ENCODE measurements around the gene PPIL6.

Gene PPIL6

DNA sequence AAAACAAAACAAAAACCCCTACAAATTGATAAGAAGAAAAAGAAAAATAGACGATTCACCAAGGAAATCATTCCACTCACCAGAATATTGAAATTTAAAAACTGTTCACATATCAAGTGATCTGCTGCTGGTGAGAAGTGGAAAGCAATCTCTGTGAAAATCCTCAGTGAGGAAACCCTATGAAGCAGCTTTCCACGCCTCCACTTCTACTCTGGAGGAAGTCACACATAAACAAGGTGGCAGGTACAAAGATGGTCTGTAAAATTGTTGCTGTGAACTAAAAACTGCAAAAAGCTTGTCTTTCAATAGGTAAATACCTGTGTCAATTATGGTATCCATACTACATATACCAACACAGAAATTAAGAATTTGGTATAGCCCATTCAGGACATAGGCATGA lies 76.7 kb downstream of the PPIL6 start:
- DNase-seq (ENCODE audit: low read depth, low spot score) = no peak

GRCh38 chr6:109362102-109362884 lies 78.1 kb downstream of the PPIL6 start:
- no peak for DNase-seq (ENCODE audit: low read depth, low spot score)

- DNase-seq (ENCODE audit: low read depth, low spot score) = no peak
These were observed 79.6 kb downstream of the PPIL6 start for GRCh38 chr6:109360791-109361190.

GRCh38 chr6:109360281-109360680 lies 80.1 kb downstream of the PPIL6 start:
- no peak for DNase-seq (ENCODE audit: low read depth, low spot score)

DNA sequence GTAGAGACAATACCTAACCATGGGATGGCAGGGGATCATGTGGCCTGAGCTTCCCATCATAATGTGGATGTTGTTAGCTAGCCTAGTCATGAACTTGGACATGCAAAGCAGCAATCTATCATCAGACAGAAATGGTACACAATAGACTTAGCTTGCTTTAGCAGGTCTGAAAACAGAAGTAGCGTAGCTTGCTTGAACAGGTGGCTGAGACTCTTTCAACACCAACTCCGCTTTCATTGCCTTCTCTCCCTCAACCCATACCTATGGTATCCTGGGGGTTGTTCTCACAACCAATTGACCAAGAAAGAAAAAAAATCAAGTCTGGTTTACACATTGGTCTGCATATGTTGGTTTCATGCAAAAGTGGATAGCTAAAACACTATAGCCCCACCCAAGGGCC lies 81.2 kb downstream of the PPIL6 start:
- no peak for DNase-seq (ENCODE audit: low read depth, low spot score)

GRCh38 chr6:109358204-109358603 lies 82.2 kb downstream of the PPIL6 start:
- no peak for DNase-seq (ENCODE audit: low read depth, low spot score)

- DNase-seq (ENCODE audit: low read depth, low spot score) = no peak
These were observed 84.2 kb downstream of the PPIL6 start for GRCh38 chr6:109356237-109356636.

- DNase-seq (ENCODE audit: low read depth, low spot score) = no peak
These were observed 88.9 kb downstream of the PPIL6 start for GRCh38 chr6:109351231-109352130.

DNA sequence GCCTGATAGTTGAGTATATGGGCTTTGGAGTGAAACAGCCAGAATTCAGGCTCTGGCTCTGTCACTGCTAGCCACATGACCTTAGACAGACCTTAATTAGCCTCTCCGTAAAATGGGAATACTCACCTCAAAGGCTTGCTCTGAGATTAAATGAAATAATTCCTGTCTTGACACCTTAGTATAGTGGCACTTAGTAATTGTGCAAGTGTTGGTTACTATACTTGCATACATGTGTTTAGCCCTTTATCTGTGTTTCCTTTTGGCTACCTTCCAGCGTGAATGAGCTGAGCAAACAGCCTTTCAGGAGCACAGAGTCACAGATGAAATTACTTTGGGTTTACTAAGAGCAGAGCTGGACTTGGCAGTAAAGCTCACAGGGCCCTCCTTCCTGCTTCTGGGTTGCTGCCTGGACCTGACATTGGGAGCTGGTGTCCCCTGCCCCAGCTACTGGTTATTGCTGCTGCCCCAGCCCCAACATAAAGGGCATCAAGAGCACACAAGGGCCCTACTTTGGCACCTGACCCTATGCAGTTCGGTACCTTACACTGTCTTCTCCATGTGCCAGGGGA lies 90.9 kb downstream of the PPIL6 start:
- no peak for DNase-seq (ENCODE audit: low read depth, low spot score)

DNA sequence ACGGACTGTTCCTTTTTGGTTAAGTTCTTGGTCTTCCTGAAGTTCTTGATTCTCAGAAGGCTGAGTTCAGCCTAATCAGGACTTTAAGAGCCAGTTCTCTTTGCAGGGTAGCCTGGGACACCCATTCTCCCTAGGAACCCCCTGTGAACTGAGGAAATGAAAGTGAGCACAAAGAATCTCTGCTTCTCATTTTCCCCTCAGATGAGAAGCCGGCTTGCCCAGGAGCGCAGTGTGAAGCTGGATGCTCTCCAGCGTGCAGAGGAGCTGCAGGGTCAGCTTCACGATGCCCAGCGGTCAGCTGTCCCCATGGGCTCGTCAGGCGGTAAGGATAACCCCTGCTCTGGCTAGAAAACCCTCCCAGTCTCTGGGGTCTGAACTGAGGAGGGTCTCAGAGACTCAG lies 92.2 kb downstream of the PPIL6 start:
- no peak for DNase-seq (ENCODE audit: low read depth, low spot score)

GRCh38 chr6:109347779-109348178 lies 92.6 kb downstream of the PPIL6 start:
- DNase-seq (ENCODE audit: low read depth, low spot score) = no peak

DNA sequence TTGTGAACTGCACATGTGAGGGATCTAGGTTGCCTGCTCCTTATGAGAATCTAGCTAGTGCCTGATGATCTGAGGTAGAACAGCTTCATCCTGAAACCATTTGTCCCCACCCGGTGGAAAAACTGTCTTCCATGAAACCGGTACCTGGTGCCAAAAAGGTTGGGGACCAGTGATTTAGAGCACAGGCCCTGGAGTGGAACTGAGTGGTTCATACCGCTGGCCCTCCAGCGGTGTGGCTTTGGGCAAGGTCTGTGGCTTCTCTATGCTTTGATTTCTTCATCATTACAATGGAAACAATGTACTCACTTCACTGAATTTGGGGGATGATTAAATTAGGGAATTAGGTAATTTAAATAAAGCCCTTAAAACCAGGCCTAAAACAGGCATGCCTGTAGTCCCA lies 94.4 kb downstream of the PPIL6 start:
- DNase-seq (ENCODE audit: low read depth, low spot score) = no peak

DNA sequence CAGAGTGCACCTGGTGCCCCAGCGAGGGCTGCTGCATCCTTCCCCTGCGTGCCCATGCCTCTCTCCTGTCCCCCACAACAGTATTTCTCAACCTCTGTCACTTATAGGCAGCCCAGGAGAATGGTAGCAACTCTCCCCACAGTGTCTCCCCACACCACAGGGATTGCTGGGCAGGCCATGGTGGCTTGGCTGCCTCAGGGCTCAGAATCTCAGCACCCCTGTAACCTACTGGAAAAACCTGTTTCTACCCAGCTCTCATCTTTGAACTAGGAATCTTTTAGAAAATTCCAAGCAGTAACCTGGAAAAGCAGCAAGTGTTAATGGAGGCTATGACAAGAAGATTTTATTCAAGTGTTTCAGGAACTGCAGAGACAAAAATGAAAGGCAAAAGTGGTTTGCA lies 96.2 kb downstream of the PPIL6 start:
- DNase-seq (ENCODE audit: low read depth, low spot score) = no peak

GRCh38 chr6:109343518-109343917 lies 96.9 kb downstream of the PPIL6 start:
- no peak for DNase-seq (ENCODE audit: low read depth, low spot score)

- no peak for DNase-seq (ENCODE audit: low read depth, low spot score)
These were observed 97.5 kb downstream of the PPIL6 start for GRCh38 chr6:109342911-109343310.

DNA sequence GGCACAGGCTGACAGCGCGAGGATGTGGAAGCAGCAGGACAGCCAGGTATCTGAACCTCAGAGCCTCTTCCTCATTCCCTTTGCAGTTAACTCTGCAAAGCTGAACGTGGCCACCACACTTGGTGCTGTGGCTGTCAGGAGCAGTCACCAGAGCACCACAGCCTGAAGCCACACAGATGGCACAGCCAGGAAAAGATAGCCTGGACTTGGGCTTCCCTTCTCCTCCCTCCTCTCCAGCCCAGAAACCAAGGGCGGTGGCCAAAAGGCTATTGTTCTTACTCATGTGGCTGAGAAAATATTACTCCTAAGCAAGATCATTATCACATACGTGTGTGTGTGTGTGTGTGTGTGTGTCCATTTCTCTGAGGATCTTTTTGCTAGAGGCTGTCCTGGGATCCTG lies 97.9 kb downstream of the PPIL6 start:
- no peak for DNase-seq (ENCODE audit: low read depth, low spot score)

GRCh38 chr6:109340811-109341210 lies 99.6 kb downstream of the PPIL6 start:
- no peak for DNase-seq (ENCODE audit: low read depth, low spot score)

All from brain pericyte (primary cell).